GM21367 (cell line): ENCODE data around the gene NPLOC4.
"Not testable (repeated sequence)": the region's sequence is repeated elsewhere in the genome, so short reads cannot be mapped to it uniquely, and the experiment has no call there.

Experiments used
- ATAC-seq: cut with Tn5 transposase; IDR thresholded peaks from one replicate; pipeline ENCODE4 v1.9.1; 2021; ENCODE audit not compliant: unreplicated experiment

The NPLOC4 gene

DNA sequence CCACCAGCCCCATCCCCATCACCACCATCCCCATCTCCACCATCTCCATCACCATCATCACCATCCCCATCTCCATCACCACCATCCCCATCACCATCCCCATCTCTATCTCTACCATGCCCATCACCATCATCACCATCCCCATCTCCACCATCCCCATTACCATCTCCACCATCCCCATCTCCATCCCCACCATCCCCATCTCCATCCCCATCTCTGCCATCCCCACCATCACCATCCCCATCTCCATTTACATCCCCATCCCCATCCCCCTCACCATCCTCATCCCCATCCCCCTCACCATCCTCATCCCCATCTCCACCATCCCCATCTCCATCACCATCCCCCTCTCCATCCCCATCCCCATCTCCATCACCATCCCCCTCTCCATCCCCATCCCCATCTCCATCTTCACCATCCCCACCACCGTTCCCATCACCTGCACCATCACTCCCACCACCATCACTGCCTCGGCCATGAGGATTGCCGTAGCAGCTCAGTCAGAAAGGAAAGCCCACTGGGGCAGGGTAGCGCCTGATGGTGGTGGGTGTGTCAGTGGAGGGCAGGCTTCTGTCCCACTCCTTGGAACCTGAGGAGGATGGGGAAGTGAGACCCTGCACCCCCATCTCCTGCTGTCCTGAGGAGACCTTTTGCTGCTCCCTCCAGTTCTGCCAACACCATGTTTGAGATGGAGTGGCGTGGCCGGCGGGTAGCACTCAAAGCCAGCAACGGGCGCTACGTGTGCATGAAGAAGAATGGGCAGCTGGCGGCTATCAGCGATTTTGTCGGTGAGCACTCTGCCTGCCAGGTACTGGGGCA, 101.2 kb downstream of the NPLOC4 start:
- no peak for ATAC-seq

DNA sequence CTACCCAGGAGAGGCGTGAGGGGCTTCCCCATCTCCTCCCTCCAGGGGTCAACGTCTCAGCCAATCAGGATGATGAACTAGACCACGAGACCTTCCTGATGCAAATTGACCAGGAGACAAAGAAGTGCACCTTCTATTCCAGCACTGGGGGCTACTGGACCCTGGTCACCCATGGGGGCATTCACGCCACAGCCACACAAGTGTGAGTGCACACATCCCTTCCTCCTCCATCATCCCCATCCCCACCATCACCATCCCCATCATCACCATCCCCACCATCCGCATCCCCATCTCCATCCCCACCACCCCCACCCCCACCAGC, 101.9 kb downstream of the NPLOC4 start:
- ATAC-seq, result no peak

DNA sequence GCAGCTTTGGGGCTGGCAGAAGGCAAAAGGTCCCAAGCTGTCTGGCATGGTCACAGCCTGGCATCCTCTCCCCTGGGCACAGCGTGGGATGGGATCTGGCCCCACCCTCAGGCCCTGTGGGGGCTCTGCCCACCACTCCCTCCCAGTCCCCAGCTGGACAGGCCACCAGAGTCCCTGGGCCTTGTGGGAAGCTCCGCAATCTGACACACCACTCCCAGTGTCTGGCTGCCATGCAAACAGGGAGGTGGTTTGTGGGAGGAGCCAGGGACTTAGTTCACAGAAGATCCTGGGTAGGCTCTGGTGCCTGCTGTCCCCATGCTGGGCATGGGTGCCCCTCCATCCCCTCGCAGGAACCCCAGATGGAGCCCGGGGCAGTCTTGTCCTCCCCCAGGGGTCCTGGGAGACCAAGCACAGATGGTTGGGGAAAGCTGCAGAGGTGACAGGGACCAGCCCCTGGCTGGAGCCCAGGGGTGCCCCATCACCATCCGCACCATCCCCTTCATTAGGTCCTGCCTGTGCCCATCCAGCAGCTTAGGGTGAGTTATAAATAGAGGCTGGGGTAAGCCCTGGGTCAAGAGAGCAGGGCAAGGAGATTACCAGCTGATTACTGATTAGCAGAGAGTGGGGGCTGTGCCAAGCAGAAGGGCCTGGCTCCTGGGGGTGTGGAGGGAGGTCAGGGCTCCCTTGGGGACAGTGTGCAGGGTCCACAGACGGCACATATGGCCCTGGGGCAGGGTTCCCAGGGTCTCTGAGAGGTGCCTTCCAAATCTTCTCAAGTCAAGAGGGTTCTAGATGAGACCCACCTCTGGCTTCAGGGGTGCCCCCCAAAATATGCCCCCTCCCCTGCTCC, 102.5 kb downstream of the NPLOC4 start:
- ATAC-seq, result no peak

DNA sequence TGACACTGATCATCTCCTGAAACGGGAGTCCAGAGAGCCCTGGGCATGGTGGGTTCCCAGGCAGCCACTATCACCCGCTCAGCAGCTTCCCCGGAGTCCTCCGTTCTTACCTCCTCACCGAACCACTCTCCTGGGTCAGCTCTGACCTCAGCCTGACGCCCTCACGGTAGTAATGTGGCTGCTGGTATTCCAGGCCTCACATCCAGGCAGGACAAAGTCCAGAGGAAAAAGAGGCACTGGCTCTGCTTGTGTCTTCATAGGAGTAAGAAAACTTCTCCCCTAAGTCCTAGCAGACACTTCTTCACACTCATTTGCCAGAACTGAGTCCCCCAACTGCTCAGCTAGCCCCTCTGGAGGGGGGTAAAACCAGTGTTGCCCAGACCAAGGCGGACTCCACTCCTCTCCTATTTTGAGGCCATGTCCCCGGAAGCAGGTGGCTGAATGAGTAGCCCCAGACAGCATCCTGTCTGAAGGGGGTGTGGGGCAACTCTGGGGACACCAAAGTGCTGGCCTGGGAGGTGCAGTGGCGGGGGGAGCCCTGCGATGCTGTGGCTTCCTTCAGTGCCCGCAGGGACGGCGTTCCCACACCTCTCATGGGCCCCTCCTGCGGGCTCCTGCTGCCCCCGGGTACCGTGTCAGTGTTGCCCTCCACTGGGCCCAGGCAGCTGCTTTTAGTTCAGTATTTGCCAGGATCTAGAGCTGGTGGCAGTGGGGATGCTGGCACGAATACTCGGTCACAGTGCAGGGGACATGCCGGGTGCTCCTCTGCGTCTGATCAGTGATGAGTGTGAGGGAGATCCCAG, 103.4 kb downstream of the NPLOC4 start:
- no peak for ATAC-seq

GRCh38 chr17:81532490-81533287, 104.2 kb downstream of the NPLOC4 start:
- no peak for ATAC-seq

DNA sequence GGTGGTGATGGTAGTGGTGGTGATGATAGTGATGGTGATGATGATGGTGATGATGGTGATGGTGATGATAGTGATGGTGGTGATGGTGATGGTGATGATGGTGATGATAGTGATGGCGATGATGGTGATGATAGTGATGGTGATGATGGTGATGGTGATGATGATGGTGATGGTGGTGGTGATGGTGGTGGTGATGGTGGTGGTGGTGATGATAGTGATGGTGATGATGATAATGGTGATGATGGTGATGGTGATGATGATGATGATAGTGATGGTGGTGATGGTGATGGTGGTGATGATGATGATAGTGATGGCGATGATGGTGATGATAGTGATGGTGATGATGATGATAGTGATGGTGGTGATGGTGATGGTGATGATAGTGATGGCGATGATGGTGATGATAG, 104.9 kb downstream of the NPLOC4 start:
- ATAC-seq, result not testable (repeated sequence)

DNA sequence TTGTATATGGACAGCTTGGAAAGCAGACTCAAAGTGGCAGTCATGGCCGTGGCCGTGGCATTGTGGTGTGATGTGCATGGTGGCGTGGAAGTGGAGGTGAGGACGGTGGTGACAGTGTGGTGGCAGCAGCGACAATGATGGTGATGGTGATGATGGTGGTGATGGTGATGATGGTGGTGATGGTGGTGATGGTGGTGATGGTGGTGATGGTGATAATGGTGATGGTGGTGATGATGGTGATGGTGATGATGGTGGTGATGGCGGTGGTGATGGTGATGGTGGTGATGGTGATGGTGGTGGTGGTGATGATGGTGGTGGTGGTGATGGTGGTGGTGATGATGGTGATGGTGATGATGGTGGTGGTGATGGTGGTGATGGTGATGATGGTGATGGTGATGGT, 105.9 kb downstream of the NPLOC4 start:
- not testable (repeated sequence) for ATAC-seq

DNA sequence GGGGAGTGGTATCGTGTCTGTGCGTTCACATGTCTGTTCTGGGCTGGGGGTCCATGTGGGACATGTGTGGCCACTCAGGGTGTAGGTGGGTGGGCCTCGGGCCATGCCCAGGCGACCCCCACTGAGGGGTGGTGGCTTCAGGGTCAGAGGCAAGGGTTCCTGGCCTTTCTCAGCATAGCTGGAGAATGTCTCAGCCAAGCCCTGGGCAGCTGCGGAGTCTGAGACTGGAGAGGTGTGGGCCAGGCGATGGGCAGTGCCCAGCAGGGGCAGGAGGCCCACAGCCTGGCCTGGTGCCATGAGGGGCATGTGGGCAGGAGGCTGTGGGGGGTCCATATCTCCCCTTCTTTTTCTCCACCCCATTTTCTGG, 107.5 kb downstream of the NPLOC4 start:
- ATAC-seq, result no peak

GRCh38 chr17:81528651-81529436, 108.1 kb downstream of the NPLOC4 start:
- no peak for ATAC-seq

GRCh38 chr17:81528384-81528650, 108.6 kb downstream of the NPLOC4 start:
- ATAC-seq, result no peak

- no peak for ATAC-seq
These were observed 109.1 kb downstream of the NPLOC4 start, which contains the start of gene FSCN2 for GRCh38 chr17:81527591-81528383. Gene FSCN2 (plus strand): TSS chr17:81528377. CDS start chr17:81528532, 155 bp downstream.

GRCh38 chr17:81526662-81527571, 110.0 kb downstream of the NPLOC4 start:
- ATAC-seq, result no peak

GRCh38 chr17:81524865-81525159, 112.1 kb downstream of the NPLOC4 start:
- no peak for ATAC-seq

GRCh38 chr17:81524039-81524864, 112.7 kb downstream of the NPLOC4 start:
- ATAC-seq, result no peak

- ATAC-seq, result no peak
These were observed 113.4 kb downstream of the NPLOC4 start for GRCh38 chr17:81523402-81524038.

- no peak for ATAC-seq
These were observed 114.2 kb downstream of the NPLOC4 start for GRCh38 chr17:81522491-81523401.
